ENCODE data around the gene C1QTNF4. TPM values are rescaled to one million over a fixed set of nuclear protein-coding genes. Genes with fewer than 3 reads are reported as not detected.
A peak's percentile ranks its signal among the peaks of the same experiment; 100 is the strongest.

The C1QTNF4 gene
- total and polyA plus RNA-seq, 4 donors: 0.40 to 1.8 (median 1.1) TPM

DNA sequence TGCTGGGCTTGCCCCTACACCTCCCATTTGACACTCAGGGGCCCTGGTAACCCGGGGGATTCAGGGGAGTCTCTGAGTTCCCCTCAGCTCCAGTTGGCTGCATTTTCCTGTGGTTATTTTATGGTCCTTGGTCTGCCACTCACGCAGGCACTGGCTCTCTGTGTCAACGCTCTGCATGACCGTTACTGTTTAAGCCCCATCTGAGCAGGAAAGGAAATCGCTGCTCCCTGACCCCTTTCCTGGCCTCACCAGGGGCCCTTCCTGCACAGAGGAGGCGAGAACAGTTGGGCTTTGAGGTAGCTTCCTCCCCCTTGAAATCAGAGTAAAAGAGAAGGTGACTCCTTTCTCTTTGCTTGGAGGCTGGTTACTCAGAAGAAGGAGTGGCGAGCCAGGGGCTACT, 2.4 kb downstream of the C1QTNF4 start:
- DNase-seq: no peak
- TF ChIP-seq, protein P1, sequence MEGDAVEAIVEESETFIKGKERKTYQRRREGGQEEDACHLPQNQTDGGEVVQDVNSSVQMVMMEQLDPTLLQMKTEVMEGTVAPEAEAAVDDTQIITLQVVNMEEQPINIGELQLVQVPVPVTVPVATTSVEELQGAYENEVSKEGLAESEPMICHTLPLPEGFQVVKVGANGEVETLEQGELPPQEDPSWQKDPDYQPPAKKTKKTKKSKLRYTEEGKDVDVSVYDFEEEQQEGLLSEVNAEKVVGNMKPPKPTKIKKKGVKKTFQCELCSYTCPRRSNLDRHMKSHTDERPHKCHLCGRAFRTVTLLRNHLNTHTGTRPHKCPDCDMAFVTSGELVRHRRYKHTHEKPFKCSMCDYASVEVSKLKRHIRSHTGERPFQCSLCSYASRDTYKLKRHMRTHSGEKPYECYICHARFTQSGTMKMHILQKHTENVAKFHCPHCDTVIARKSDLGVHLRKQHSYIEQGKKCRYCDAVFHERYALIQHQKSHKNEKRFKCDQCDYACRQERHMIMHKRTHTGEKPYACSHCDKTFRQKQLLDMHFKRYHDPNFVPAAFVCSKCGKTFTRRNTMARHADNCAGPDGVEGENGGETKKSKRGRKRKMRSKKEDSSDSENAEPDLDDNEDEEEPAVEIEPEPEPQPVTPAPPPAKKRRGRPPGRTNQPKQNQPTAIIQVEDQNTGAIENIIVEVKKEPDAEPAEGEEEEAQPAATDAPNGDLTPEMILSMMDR (IDR thresholded peaks at IDR 0.05; ENCODE audit: control extremely low read depth, extremely low read depth): no peak

GRCh38 chr11:47589977-47590861, 4.0 kb downstream of the C1QTNF4 start:
- WGBS, 2 donors: 54 to 77% methylated on average over 111 to 122 of the region's 122 CpGs
- H3K9me3 ChIP-seq (ENCODE audit: control insufficient read depth in 4 of 4, insufficient read depth in 3 of 4, low read length in 3 of 4): peaks cover 0 to 4% (median 0%) of the 10 kb centered on the region in 4 donors
- no peak overlapping the region for H3K27ac ChIP-seq (ENCODE audit: low read depth in 1 of 2, low read length in 1 of 2)
- H3K27me3 ChIP-seq (ENCODE audit: control insufficient read depth in 3 of 3, insufficient read depth in 3 of 3, low read length in 2 of 3): peaks cover 0 to 20% (median 12%) of the 10 kb centered on the region in 3 donors
- DNase-seq (peak; percentile 62 to 77 (median 63)), ATAC-seq (ENCODE audit: insufficient read depth, low FRiP score) (no peak)
- peaks cover under 1 to 3% (median 1%) of the 10 kb centered on the region in 4 donors for H3K36me3 ChIP-seq (ENCODE audit: control insufficient read depth in 4 of 4, insufficient read depth in 4 of 4, low read length in 4 of 4)
- TF ChIP-seq, protein P1 (IDR thresholded peaks at IDR 0.05; ENCODE audit: control extremely low read depth, extremely low read depth): no peak
- peak overlapping the region; percentile 15 for H3K4me3 ChIP-seq
- H3K4me1 ChIP-seq (ENCODE audit: control insufficient read depth in 5 of 5, insufficient read depth in 5 of 5, low read length in 5 of 5): peaks cover 0 to 31% (median 5%) of the 10 kb centered on the region in 5 donors
- H3K9ac ChIP-seq (ENCODE audit: insufficient read depth in 1 of 2, low read length in 2 of 2): no peak overlapping the region

More for the DNA sequence above, 2.4 kb downstream of the C1QTNF4 start:
- H3K4me3 ChIP-seq: no peak overlapping the region
- no peak overlapping the region for H3K9ac ChIP-seq (ENCODE audit: insufficient read depth in 1 of 2, low read length in 2 of 2)
- no peak overlapping the region for H3K27ac ChIP-seq (ENCODE audit: low read depth in 1 of 2, low read length in 1 of 2)
- 15 to 37% methylated on average over 7 of the region's 7 CpGs for whole genome bisulfite sequencing, 2 donors
- H3K9me3 ChIP-seq (ENCODE audit: control insufficient read depth in 4 of 4, insufficient read depth in 3 of 4, low read length in 3 of 4): peaks cover 0 to 4% (median 0%) of the 10 kb centered on the region in 4 donors
- peaks cover 0 to 3% (median 0%) of the 10 kb centered on the region in 4 donors for H3K36me3 ChIP-seq (ENCODE audit: control insufficient read depth in 4 of 4, insufficient read depth in 4 of 4, low read length in 4 of 4)
- H3K4me1 ChIP-seq (ENCODE audit: control insufficient read depth in 5 of 5, insufficient read depth in 5 of 5, low read length in 5 of 5): peaks cover 0 to 28% (median 5%) of the 10 kb centered on the region in 5 donors
- ATAC-seq (ENCODE audit: insufficient read depth, low FRiP score): no peak
- peaks cover 0 to 23% (median 12%) of the 10 kb centered on the region in 3 donors for H3K27me3 ChIP-seq (ENCODE audit: control insufficient read depth in 3 of 3, insufficient read depth in 3 of 3, low read length in 2 of 3)

DNA sequence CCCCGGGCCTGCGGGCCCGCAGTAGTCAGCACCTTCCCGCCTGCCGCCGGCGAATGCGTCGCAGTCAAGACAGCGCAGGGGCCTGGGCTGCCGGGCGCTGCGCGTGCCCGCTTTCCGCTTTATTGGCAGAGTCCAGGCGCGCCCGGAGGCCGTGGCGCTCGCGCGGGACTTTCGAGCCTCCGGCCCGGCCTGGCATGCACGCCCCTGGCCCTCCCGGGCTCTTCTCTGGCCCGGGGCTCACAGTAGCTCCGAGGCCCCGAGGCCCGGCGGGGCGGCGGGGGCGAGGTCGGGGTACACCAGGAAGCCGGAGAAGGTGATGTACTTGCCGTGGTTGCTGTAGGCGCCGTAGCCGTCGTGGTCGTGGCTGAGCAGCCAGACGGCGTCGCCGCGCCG, 4.6 kb downstream of the C1QTNF4 start:
- WGBS, 2 donors: 51 to 80% methylated on average over 51 of the region's 51 CpGs
- H3K27me3 ChIP-seq (ENCODE audit: control insufficient read depth in 3 of 3, insufficient read depth in 3 of 3, low read length in 2 of 3): peaks cover 0 to 17% (median 12%) of the 10 kb centered on the region in 3 donors
- TF ChIP-seq, protein P1 (IDR thresholded peaks at IDR 0.05; ENCODE audit: control extremely low read depth, extremely low read depth): no peak
- DNase-seq (peak; percentile 40 to 67 (median 65)), ATAC-seq (ENCODE audit: insufficient read depth, low FRiP score) (no peak)
- H3K9me3 ChIP-seq (ENCODE audit: control insufficient read depth in 4 of 4, insufficient read depth in 3 of 4, low read length in 3 of 4): peaks cover 0 to 4% (median 0%) of the 10 kb centered on the region in 4 donors
- peaks cover 0 to 30% (median 4%) of the 10 kb centered on the region in 5 donors for H3K4me1 ChIP-seq (ENCODE audit: control insufficient read depth in 5 of 5, insufficient read depth in 5 of 5, low read length in 5 of 5)
- no peak overlapping the region for H3K27ac ChIP-seq (ENCODE audit: low read depth in 1 of 2, low read length in 1 of 2)
- H3K4me3 ChIP-seq: no peak overlapping the region
- H3K36me3 ChIP-seq (ENCODE audit: control insufficient read depth in 4 of 4, insufficient read depth in 4 of 4, low read length in 4 of 4): peaks cover 3 to 5% (median 3%) of the 10 kb centered on the region in 4 donors
- no peak overlapping the region for H3K9ac ChIP-seq (ENCODE audit: insufficient read depth in 1 of 2, low read length in 2 of 2)
